Lower lobe of right lung (tissue), 2 donors: ENCODE measurements around the gene CAMK2A. TPM values are rescaled to one million over a fixed set of nuclear protein-coding genes. Genes with fewer than 3 reads are reported as not detected.
"Not testable (repeated sequence)": the region's sequence is repeated elsewhere in the genome, so short reads cannot be mapped to it uniquely, and the experiment has no call there.

Source experiments
- ATAC-seq, 2 donors: fragments of 200-7000 bp; cut with Tn5 transposase; one replicate each; pipeline ENCODE4 v1.9.1; 2020 to 2022; ENCODE audit warnings: mild to moderate bottlenecking in 2 of 2, moderate library complexity in 2 of 2
- DNase-seq: peaks from one replicate; pipeline ENCODE4 v3.0.0-alpha.2; 2020
- H3K27ac ChIP-seq: fragments of 200-600 bp; one replicate; pipeline ENCODE4 v1.8.0; 2022
- H3K27me3 ChIP-seq: fragments of 200-600 bp; one replicate; pipeline ENCODE4 v1.8.0; 2022; ENCODE audit warnings: low read depth
- H3K36me3 ChIP-seq: fragments of 200-600 bp; one replicate; pipeline ENCODE4 v1.8.0; 2022; ENCODE audit warnings: mild to moderate bottlenecking
- H3K4me1 ChIP-seq: fragments of 200-600 bp; one replicate; pipeline ENCODE4 v1.8.0; 2022
- H3K4me3 ChIP-seq: fragments of 200-600 bp; one replicate; pipeline ENCODE4 v1.8.0; 2022; ENCODE audit warnings: mild to moderate bottlenecking
- H3K9me3 ChIP-seq: fragments of 200-600 bp; one replicate; pipeline ENCODE4 v1.8.0; 2022
- CTCF ChIP-seq: fragments of 200-600 bp; IDR thresholded peaks from one replicate; pipeline ENCODE4 v1.8.0; 2022; ENCODE audit warnings: antibody characterized with exemption, mild to moderate bottlenecking
- intact Hi-C: fragments of 100-400 bp; cut with DNase I; formaldehyde crosslinking; loops from one replicate; pipeline ENCODE4 v1.11.0; 2022
- total RNA-seq: library from RNA; stranded (reverse); fragmentation: NEBNext Ultra II Directional; extraction: Animal tissue kit (Norgen Biotek cat#: 25700); gene quantifications from one replicate; pipeline ENCODE4 v1.2.1, GENCODE V29; 2021
- donor health status: DM: no; HTN: yes; CAD: no; lungs with severe emphysema.

Gene CAMK2A
- total RNA-seq, 1 donor from 2014 or later, result 1.3 TPM

GRCh38 chr5:150236313-150236712, 53.3 kb downstream of the CAMK2A start:
- intact Hi-C loops, result no loop called here
- Histone ChIP-seq H3K27ac (no peak overlapping the region), H3K27me3 (no peaks in the 10 kb centered on the region), H3K4me1 (no peaks in the 10 kb centered on the region), H3K4me3 (no peak overlapping the region), H3K36me3 (no peaks in the 10 kb centered on the region), H3K9me3 (no peaks in the 10 kb centered on the region)
- DNase-seq (no peak), ATAC-seq (no peak)
- TF ChIP-seq CTCF, result no peak

- ATAC-seq, result no peak
- DNase-seq, result no peak
- H3K27ac ChIP-seq, result no peak overlapping the region
- no peak for TF ChIP-seq CTCF
- intact Hi-C loops, result no loop called here
- no peaks in the 10 kb centered on the region for H3K9me3 ChIP-seq
- no peaks in the 10 kb centered on the region for H3K27me3 ChIP-seq
- H3K4me1 ChIP-seq, result no peaks in the 10 kb centered on the region
- no peak overlapping the region for H3K4me3 ChIP-seq
- no peaks in the 10 kb centered on the region for H3K36me3 ChIP-seq
Measured at GRCh38 chr5:150235500-150235854, 54.1 kb downstream of the CAMK2A start.

- TF ChIP-seq CTCF, result no peak
- Histone ChIP-seq H3K4me3 (no peak overlapping the region), H3K27ac (no peak overlapping the region), H3K9me3 (no peaks in the 10 kb centered on the region), H3K4me1 (no peaks in the 10 kb centered on the region), H3K27me3 (no peaks in the 10 kb centered on the region), H3K36me3 (no peaks in the 10 kb centered on the region)
- peak; percentile 48 to 51 for ATAC-seq
- no peak for DNase-seq
- intact Hi-C loops, result no loop called here
Measured at GRCh38 chr5:150234576-150235499, 54.7 kb downstream of the CAMK2A start.

- intact Hi-C loops, H3K4me3 ChIP-seq, DNase-seq, H3K36me3 ChIP-seq, H3K27ac ChIP-seq, H3K9me3 ChIP-seq, ATAC-seq, H3K4me1 ChIP-seq, H3K27me3 ChIP-seq: not testable (repeated sequence)
Measured at GRCh38 chr5:150233706-150234105, 55.9 kb downstream of the CAMK2A start.

- ATAC-seq (no peak), DNase-seq (no peak)
- Histone ChIP-seq H3K36me3 (no peaks in the 10 kb centered on the region), H3K4me1 (no peaks in the 10 kb centered on the region), H3K9me3 (no peaks in the 10 kb centered on the region), H3K27me3 (no peaks in the 10 kb centered on the region), H3K27ac (no peak overlapping the region), H3K4me3 (no peak overlapping the region)
- intact Hi-C loops, result no loop called here
- TF ChIP-seq CTCF, result no peak
Measured at GRCh38 chr5:150230842-150231241, 58.7 kb downstream of the CAMK2A start.

- TF ChIP-seq CTCF, result no peak
- Histone ChIP-seq H3K9me3 (no peaks in the 10 kb centered on the region), H3K4me3 (no peak overlapping the region), H3K27ac (no peak overlapping the region), H3K4me1 (no peaks in the 10 kb centered on the region), H3K36me3 (no peaks in the 10 kb centered on the region), H3K27me3 (no peaks in the 10 kb centered on the region)
- intact Hi-C loops, result no loop called here
- ATAC-seq (no peak), DNase-seq (no peak)
Measured at GRCh38 chr5:150229571-150229970, 60.0 kb downstream of the CAMK2A start.
